Caco-2 (cell line): ENCODE measurements around the gene OSBPL2. TPM values are rescaled to one million over a fixed set of nuclear protein-coding genes. Genes with fewer than 3 reads are reported as not detected.

Experiments used
- BruUV-seq: library from RNA; stranded (reverse); fragments of 400-500 nt; replicated peaks from 2 replicates; lab custom pipeline; 2021; lab: Mats Ljungman, UMichigan
- CTCF ChIA-PET: fragments of 300-600 bp; sonication (Branson Sonifier 250); formaldehyde crosslinking; loops from one replicate; lab custom pipeline; 2022; ENCODE audit warnings: antibody characterized with exemption; lab: Charles Lee
- POLR2A ChIA-PET: fragments of 300-600 bp; sonication (Branson Sonifier 250); formaldehyde crosslinking; loops from one replicate; lab custom pipeline; 2022; ENCODE audit warnings: antibody characterized with exemption; lab: Charles Lee
- DNase-seq, 2 experiments: peaks; one replicate each; pipeline versions ENCODE4 v3.0.0 to v3.0.0-alpha.2; 2020 to 2022
- H3K27me3 ChIP-seq: replicated peaks from 2 replicates; pipeline ENCODE4 v1.6.0; 2011; ENCODE audit warnings: low read length; ENCODE audit not compliant: control insufficient read depth, insufficient read depth
- H3K36me3 ChIP-seq: 2 replicates; pipeline ENCODE4 v1.5.1; 2011; ENCODE audit warnings: low read length; ENCODE audit not compliant: control insufficient read depth, insufficient read depth
- H3K4me1 ChIP-seq: fragments of 250-450 bp; sonication (Bioruptor Pico); 2 replicates; pipeline ENCODE4 v1.5.1; 2020; ENCODE audit warnings: mild to moderate bottlenecking
- H3K4me3 ChIP-seq: 2 replicates; pipeline ENCODE4 v1.5.1; 2011; ENCODE audit warnings: low read depth, mild to moderate bottlenecking, control low read depth, low read length
- H3K9me3 ChIP-seq: fragments of 250-450 bp; sonication (Bioruptor Pico); 2 replicates; pipeline ENCODE4 v1.5.1; 2020; ENCODE audit warnings: mild to moderate bottlenecking, moderate library complexity
- H3K27ac Mint-ChIP-seq: one replicate; pipeline ENCODE4 v1.8.0; 2022; ENCODE audit warnings: mixed read lengths; ENCODE audit not compliant: unreplicated experiment
- H3K27me3 Mint-ChIP-seq: one replicate; pipeline ENCODE4 v1.8.0; 2022; ENCODE audit warnings: mixed read lengths; ENCODE audit not compliant: insufficient read depth, unreplicated experiment
- H3K36me3 Mint-ChIP-seq: one replicate; pipeline ENCODE4 v1.8.0; 2022; ENCODE audit warnings: mild to moderate bottlenecking, mixed read lengths; ENCODE audit not compliant: insufficient read depth, unreplicated experiment
- H3K4me1 Mint-ChIP-seq: one replicate; pipeline ENCODE4 v1.8.0; 2022; ENCODE audit warnings: low read depth, mixed read lengths; ENCODE audit not compliant: unreplicated experiment
- H3K4me3 Mint-ChIP-seq: one replicate; pipeline ENCODE4 v1.8.0; 2022; ENCODE audit warnings: mild to moderate bottlenecking, moderate library complexity, mixed read lengths; ENCODE audit not compliant: unreplicated experiment
- H3K9me3 Mint-ChIP-seq: one replicate; pipeline ENCODE4 v1.8.0; 2022; ENCODE audit warnings: mixed read lengths; ENCODE audit not compliant: unreplicated experiment
- CTCF ChIP-seq, 2 experiments: fragments of 200-600 bp in 1 of 2; IDR thresholded peaks; 1 replicate in 1 of 2; 2 replicates in 1 of 2; pipeline versions ENCODE4 v1.5.1 to v1.8.0; 2011 to 2022; ENCODE audit warnings: antibody characterized with exemption in 1 of 2, control low read depth in 1 of 2, inconsistent platforms in 1 of 2, low read depth in 1 of 2, low read length in 1 of 2, mild to moderate bottlenecking in 1 of 2, moderate library complexity in 1 of 2; ENCODE audit not compliant: insufficient read depth in 1 of 2, severe bottlenecking in 1 of 2, unreplicated experiment in 1 of 2
- intact Hi-C: fragments of 100-400 bp; cut with micrococcal nuclease; formaldehyde crosslinking; loops from one replicate; pipeline ENCODE4 v1.10.0; 2022; ENCODE audit not compliant: unreplicated experiment
- total RNA-seq: library from RNA; stranded (reverse); gene quantifications from 2 replicates; pipeline ENCODE4 v1.2.3, GENCODE V29; 2022

OSBPL2 gene
- total RNA-seq, 1 experiment from 2014 or later, result 132 TPM

- Mint-ChIP-seq H3K4me3 (no peak overlapping the region), H3K9me3 (no peaks in the 10 kb centered on the region), H3K27me3 (no peaks in the 10 kb centered on the region), H3K27ac (no peak overlapping the region), H3K36me3 (peaks cover 100% of the 10 kb centered on the region), H3K4me1 (no peaks in the 10 kb centered on the region)
- ChIA-PET CTCF (no interaction called here), POLR2A (no interaction called here)
- peaks cover 50% of the 10 kb centered on the region for H3K36me3 ChIP-seq
- no peaks in the 10 kb centered on the region for H3K4me1 ChIP-seq
- peaks cover 17% of the 10 kb centered on the region for H3K9me3 ChIP-seq
- no peak for TF ChIP-seq CTCF (IDR thresholded peaks at IDR 0.05; ENCODE audit: insufficient read depth in 1 of 2, low read depth in 1 of 2, low read length in 1 of 2, severe bottlenecking in 1 of 2, unreplicated experiment in 1 of 2)
- DNase-seq, result no peak
- H3K4me3 ChIP-seq, result no peak overlapping the region
- intact Hi-C loops, result no loop called here
- no peaks in the 10 kb centered on the region for H3K27me3 ChIP-seq
- no TSS peak for BruUV-seq
Observed at GRCh38 chr20:62322492-62323041, 84.2 kb downstream of the OSBPL2 start.

GRCh38 chr20:62323146-62323979, 85.0 kb downstream of the OSBPL2 start:
- H3K27me3 ChIP-seq, result no peaks in the 10 kb centered on the region
- no peak for TF ChIP-seq CTCF (IDR thresholded peaks at IDR 0.05; ENCODE audit: insufficient read depth in 1 of 2, low read depth in 1 of 2, low read length in 1 of 2, severe bottlenecking in 1 of 2, unreplicated experiment in 1 of 2)
- no peak for DNase-seq
- ChIA-PET CTCF (interaction anchor here (2.2 kb wide), 1 partner anchor 59 kb away, joined by 8 read pairs; no protein-coding TSS in a partner anchor), POLR2A (no interaction called here)
- no TSS peak for BruUV-seq
- intact Hi-C loops, result no loop called here
- H3K4me3 ChIP-seq, result no peak overlapping the region
- H3K9me3 ChIP-seq, result peaks cover 16% of the 10 kb centered on the region
- Mint-ChIP-seq H3K4me1 (no peaks in the 10 kb centered on the region), H3K9me3 (no peaks in the 10 kb centered on the region), H3K27ac (no peak overlapping the region), H3K4me3 (no peak overlapping the region), H3K27me3 (no peaks in the 10 kb centered on the region), H3K36me3 (peaks cover 100% of the 10 kb centered on the region)
- no peaks in the 10 kb centered on the region for H3K4me1 ChIP-seq
- H3K36me3 ChIP-seq, result peaks cover 48% of the 10 kb centered on the region

- no peaks in the 10 kb centered on the region for H3K4me1 Mint-ChIP-seq
- no peak for TF ChIP-seq CTCF (IDR thresholded peaks at IDR 0.05; ENCODE audit: insufficient read depth in 1 of 2, low read depth in 1 of 2, low read length in 1 of 2, severe bottlenecking in 1 of 2, unreplicated experiment in 1 of 2)
- Histone ChIP-seq H3K4me1 (no peaks in the 10 kb centered on the region), H3K27me3 (no peaks in the 10 kb centered on the region), H3K9me3 (peaks cover 7% of the 10 kb centered on the region; the same call in 1 of the 2 replicates), H3K4me3 (no peak overlapping the region), H3K36me3 (peaks cover 46% of the 10 kb centered on the region)
- no peak for DNase-seq
- BruUV-seq, result TSS peak; percentile 40
- H3K9me3 Mint-ChIP-seq, result no peaks in the 10 kb centered on the region
- peaks cover 100% of the 10 kb centered on the region for H3K36me3 Mint-ChIP-seq
- ChIA-PET POLR2A (no interaction called here), CTCF (interaction anchor here (2.2 kb wide), 1 partner anchor 59 kb away, joined by 8 read pairs; no protein-coding TSS in a partner anchor)
- H3K27ac Mint-ChIP-seq, result peak overlapping the region; percentile 6
- H3K27me3 Mint-ChIP-seq, result no peaks in the 10 kb centered on the region
- H3K4me3 Mint-ChIP-seq, result no peak overlapping the region
- intact Hi-C loops, result no loop called here
Observed at GRCh38 chr20:62323980-62324906, 85.9 kb downstream of the OSBPL2 start.
